Inflammatory macrophage treated with lipopolysaccharide for 4 hours (primary cell): ENCODE results near the gene UNC5A.

Experiments
- DNase-seq: peaks from one replicate; pipeline ENCODE4 v3.0.0-alpha.2; 2020

Gene UNC5A

GRCh38 chr5:176881816-176882566 lies 71.6 kb downstream of the UNC5A start:
- DNase-seq: no peak

DNA sequence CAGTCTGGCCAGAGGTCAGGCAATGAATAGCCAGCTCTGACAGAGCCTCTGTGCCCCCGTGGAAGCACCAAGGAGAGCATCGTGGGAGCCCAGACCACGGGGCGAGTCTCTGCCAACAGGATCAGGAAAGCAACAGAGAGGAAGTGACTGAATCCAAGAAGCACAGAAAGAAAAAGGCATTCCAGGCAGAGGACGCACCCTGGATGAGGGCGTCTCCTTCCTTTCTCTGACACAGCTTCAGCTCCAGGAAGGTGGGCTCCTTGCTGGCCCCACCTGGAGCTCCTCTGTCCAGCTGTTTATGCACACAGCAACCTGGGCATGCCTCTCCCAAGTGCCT lies 72.2 kb downstream of the UNC5A start:
- DNase-seq: no peak

- no peak for DNase-seq
Measured at GRCh38 chr5:176883700-176884570, 73.6 kb downstream of the UNC5A start.

- DNase-seq: no peak
Measured at GRCh38 chr5:176884571-176884890, 74.2 kb downstream of the UNC5A start.

DNA sequence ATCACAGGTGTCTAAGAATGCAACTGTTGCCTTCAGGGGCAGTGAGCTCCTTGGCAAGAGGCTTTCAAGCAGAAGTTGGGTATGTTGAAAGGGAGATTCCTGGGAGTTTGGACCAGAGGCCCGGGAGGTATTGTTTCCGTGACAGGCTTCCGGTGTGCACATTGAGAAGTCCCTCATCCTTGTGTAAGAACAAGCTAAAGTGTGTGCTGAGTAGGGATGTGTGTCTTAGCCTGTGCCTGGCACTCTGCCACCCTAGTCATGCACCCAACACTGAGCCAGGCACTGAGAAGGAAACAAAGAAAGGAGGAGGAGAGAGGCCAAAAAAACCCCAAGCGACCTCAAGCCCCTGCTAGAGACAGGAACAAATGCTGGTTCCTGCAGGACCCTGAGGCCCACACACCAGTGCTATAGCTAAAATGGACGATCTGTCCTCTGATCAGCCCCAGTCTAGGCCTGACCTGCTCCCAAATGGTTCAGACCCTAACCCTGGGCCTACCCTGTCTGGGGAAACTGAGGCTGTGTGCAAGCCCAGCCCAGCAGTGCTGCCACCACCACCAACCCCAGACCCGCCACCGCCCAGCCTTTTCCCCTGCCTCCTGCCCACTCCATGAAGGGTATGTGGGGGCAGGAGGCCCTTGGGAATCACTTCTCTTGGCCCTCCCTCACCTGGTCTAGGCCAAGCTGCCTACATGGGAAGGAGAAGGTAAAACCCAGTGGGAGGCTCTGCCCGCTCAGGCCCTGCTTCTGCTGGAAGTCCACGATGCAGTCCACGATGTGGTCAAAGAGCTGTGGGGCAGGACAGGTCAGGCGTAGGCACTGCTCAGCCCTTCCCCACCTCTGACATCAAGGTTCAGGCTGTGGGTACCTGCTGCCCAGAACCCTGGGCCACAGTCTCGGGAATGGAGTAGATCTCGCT lies 76.2 kb downstream of the UNC5A start:
- no peak for DNase-seq

DNA sequence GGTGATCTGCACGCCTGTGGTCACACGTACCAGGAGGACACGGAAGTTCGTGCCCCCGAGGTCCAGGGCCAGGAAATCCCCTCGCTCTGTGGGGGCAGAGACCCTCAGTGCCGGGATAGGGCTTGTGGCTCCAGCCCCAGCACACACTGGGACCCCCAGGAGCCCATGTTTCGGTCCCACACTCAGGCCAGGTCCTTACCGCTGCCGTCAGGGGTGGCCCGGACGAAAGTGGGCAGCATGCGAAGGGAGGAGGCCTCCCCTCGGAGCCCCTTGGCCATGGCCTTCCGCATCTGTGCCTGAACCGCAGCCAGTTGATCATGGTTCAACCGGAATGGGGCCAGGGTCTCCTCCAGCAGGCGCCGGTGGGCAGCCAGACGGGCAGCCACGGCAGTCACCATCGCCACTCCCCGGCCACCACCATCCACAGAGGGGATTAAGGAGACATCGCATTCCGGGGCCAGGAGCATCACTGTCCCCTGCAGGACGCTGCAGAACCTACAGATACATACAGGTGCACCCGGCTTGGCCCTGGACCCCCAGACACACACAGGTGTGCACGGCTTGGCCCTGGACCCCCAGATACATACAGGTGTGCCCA lies 77.0 kb downstream of the UNC5A start:
- no peak for DNase-seq

DNA sequence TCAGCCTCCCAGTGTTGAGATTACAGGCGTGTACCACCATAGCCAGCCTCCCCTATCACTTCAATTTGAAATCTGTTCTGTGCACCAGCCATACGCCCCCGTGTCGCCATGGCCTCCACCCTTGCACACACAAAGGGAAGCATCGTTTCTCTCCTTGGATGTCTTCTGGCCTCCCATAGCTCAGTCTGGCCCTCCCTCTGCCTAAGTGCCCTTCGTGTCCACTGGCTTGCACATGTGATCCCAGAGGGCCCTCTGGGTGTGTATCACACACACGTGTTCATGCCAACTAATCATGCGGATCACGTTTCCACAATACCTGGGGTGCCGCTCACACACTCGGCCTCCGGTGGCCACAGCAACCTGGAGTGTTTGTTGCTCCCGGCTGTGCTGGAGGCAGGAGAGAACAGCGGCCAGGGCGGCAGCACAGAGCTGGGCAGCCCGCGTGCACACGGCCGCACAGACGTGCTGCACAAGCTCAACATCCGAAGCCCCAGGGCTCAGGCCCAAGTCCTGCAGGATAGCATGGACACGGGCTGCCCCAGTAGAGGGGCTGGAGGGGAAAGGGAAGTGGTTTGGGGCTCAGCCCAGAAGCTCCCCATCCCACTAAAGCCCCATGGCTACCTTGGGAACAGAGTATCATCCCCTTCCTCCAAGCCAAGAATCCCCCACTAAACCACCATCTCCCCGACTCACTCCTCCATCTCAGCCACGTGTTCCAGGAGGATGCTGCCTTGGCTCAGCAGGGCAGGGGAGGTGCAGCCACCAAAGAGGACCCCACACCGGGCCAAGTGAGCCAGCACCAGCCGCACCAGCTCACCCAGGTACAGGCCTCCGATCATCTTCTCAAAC lies 77.9 kb downstream of the UNC5A start:
- no peak for DNase-seq

GRCh38 chr5:176888865-176889165 lies 78.5 kb downstream of the UNC5A start:
- DNase-seq: no peak

DNA sequence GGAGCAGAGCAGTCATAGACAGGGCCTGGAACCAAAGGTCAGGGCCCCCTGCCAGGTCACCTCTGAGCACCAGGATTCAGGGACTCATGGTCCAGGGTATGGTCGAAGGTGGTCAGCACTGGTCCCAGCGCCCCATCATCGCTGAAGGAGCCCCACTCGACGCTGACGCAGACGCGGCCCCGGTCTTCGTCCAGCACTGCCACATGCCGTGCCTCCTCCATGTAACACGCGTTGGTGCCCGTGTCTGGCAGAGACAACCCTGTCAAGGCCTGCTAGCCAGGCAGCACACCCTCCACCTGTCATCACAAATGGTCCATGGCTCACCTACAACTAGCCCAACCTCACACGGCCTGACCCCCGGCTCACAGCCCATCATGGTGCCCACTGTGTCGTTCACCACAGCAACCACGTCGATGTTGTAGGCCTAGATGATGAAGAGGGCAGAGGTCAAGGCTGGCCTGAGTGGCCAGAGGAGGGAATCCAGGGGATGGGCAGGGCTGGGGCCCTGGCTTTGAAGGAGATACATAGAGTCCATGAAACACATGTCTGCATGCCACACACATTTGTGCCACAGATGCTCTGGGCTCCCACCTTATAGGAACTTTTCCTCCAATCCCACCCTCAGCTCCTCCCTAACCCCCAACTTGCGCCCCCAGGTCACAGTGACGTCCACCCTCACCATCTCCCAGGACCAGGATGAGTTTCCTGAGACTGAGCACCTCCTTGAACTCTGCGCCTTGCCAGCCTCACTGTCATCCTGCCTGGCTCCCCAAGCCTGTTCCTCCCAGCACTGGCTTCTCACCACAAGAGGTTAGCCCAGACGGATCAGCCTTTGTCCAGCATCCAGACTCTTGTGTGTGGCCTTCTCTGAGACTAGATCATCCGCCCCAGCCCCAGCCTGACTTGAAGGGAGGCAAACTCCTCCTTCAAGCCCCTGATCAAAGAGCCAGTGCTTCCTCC lies 79.2 kb downstream of the UNC5A start:
- DNase-seq: no peak

- DNase-seq: no peak
Measured at GRCh38 chr5:176890455-176891330, 80.3 kb downstream of the UNC5A start.

- DNase-seq: no peak
Measured at GRCh38 chr5:176891331-176891958, 81.1 kb downstream of the UNC5A start.

- DNase-seq: no peak
Measured at GRCh38 chr5:176892663-176893062, 82.3 kb downstream of the UNC5A start.

- DNase-seq: no peak
Measured at GRCh38 chr5:176894298-176894697, 83.9 kb downstream of the UNC5A start.

GRCh38 chr5:176895831-176896230 lies 85.5 kb downstream of the UNC5A start:
- DNase-seq: peak; percentile 26

GRCh38 chr5:176897263-176897662 lies 86.9 kb downstream of the UNC5A start:
- peak; percentile 73 for DNase-seq

DNA sequence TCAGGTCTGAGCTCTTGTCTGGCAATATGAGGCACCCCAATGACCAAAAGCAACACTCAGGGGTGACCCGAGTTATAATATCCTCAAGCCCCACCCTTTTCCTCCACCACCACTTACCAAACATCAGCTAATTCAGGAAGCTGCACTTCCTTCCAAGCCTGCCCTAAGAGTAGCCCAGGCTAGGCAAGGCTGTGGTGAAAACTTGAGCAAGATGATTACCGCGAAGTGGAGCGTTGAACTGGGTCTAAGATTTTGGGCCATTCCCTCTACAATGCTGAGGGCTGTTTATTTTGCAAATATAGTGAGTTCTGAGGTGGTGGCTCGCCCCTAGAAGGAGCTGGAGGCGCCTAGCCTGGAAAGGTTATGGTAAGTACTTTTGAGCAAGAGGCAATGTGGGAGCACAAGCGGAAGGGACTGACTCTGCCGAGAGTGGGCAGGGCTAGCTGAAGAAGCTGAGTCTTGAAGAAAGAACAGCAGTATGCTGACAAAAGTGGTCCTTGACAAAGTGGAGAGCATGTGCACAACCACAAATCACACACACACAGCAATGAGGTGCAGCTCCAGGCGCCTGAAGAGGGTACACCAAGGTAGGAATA lies 89.0 kb downstream of the UNC5A start, which contains the start of gene HK3:
HK3 (minus strand) TSS at position 51 of the 596 bp plus-strand sequence. CDS start 3,187 bp downstream, outside the sequence.
- DNase-seq: peak; percentile 87

GRCh38 chr5:176899946-176900779 lies 89.8 kb downstream of the UNC5A start:
- DNase-seq: peak; percentile 40

DNA sequence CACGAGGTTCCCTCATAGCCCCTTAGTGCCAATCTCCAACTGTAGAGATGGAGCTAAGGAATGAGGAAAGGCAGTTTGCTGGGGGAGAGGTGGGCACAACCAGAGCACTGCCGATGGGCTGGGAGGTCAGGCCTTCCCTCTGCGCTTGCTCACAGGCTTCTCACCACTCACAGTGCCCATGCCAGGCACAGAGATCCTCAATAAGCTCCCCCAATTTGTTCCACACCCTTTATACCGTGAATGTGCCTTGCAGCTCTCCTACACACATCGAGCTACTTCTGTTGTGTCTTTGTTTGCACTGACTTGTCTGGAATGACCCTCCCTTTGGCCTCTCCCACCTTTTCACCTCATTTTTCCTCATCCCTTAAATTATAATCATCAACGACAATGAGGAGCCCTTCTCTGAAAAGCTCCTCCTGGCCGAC lies 90.4 kb downstream of the UNC5A start:
- DNase-seq: no peak
